Measurements from ENCODE around the gene NCKAP5. TPM values are rescaled to one million over a fixed set of nuclear protein-coding genes. Genes with fewer than 3 reads are reported as not detected.

Gene NCKAP5
- total and polyA plus RNA-seq, 9 of the 15 experiments (the other 6 are each of a cell fraction or from before 2014, with no cell fraction given): not detected

- H2AFZ ChIP-seq (ENCODE audit: low read depth, low read length): no peak overlapping the region
- TF ChIP-seq EGR1 (conservative IDR thresholded peaks at IDR 0.05) (no peak), ZC3H4 (CRISPR knock-in tag; IDR thresholded peaks at IDR 0.05; ENCODE audit: borderline replicate concordance) (no peak), RBFOX2 (IDR thresholded peaks at IDR 0.05; ENCODE audit: low read depth, low read length) (no peak), MTF1 (CRISPR knock-in tag; IDR thresholded peaks at IDR 0.05; ENCODE audit: borderline replicate concordance) (no peak), GTF2E2 (tag; IDR thresholded peaks at IDR 0.05) (no peak), MTA3 (IDR thresholded peaks at IDR 0.05; ENCODE audit: borderline replicate concordance) (no peak), CREB1 (IDR thresholded peaks at IDR 0.05) (no peak), CREB1 (CRISPR knock-in tag; IDR thresholded peaks at IDR 0.05) (no peak), ZNF133 (CRISPR knock-in tag; IDR thresholded peaks at IDR 0.05) (no peak), GABPB2 (CRISPR knock-in tag; conservative IDR thresholded peaks at IDR 0.05) (no peak), RBM15 (IDR thresholded peaks at IDR 0.05; ENCODE audit: insufficient read depth, low read length) (no peak), ZNF408 (CRISPR knock-in tag; IDR thresholded peaks at IDR 0.05; ENCODE audit: low read depth) (no peak), ZNF239 (CRISPR knock-in tag; IDR thresholded peaks at IDR 0.05) (no peak), ESRRB (CRISPR knock-in tag; IDR thresholded peaks at IDR 0.05; ENCODE audit: borderline replicate concordance) (no peak), CBFB (CRISPR knock-in tag; IDR thresholded peaks at IDR 0.05) (no peak), PTTG1 (tag; IDR thresholded peaks at IDR 0.05; ENCODE audit: low read depth) (no peak)
- 0% methylated on average over 5 of the region's 5 CpGs for WGBS (ENCODE audit: insufficient coverage, low coverage, missing lambda C conversion rate)
These were observed 691.4 kb downstream of the NCKAP5 start for GRCh38 chr2:132876745-132877391.

More at GRCh38 chr2:132876745-132877391, 691.4 kb downstream of the NCKAP5 start:
- BruUV-seq (replicated peaks): no TSS peak
- FAIRE-seq (no peak), ATAC-seq (no peak), DNase-seq (ENCODE audit: extremely low read depth in 1 of 4, low spot score in 3 of 4) (no peak)
- CTCF ChIA-PET (ENCODE audit: low intra/inter-chr PET ratio): no interaction called here
- in situ Hi-C loops (cut with MboI): no loop called here
- H3K27me3 ChIP-seq (ENCODE audit: control insufficient read depth in 2 of 2, insufficient read depth in 2 of 2, low read length in 2 of 2): no peaks in the 10 kb centered on the region
- no peak overlapping the region for H3K4me2 ChIP-seq (ENCODE audit: insufficient read depth, low read length)
- H3K9me1 ChIP-seq (ENCODE audit: control insufficient read depth, insufficient read depth, low read length): no peaks in the 10 kb centered on the region
- no peak overlapping the region for H3K4me3 ChIP-seq
- no peaks in the 10 kb centered on the region for H3K4me1 ChIP-seq (replicated peaks in 1 of 2; ENCODE audit: control insufficient read depth in 2 of 2, insufficient read depth in 2 of 2, low read length in 2 of 2)
- no peaks in the 10 kb centered on the region for H4K20me1 ChIP-seq (replicated peaks; ENCODE audit: control insufficient read depth, insufficient read depth, low read length)
- H3K27ac ChIP-seq (ENCODE audit: extremely low read depth, low read depth, low read length): no peak overlapping the region
- no peaks in the 10 kb centered on the region for H3K36me3 ChIP-seq (ENCODE audit: control insufficient read depth, insufficient read depth, low read length)
- no peaks in the 10 kb centered on the region for H3K79me2 ChIP-seq (ENCODE audit: control insufficient read depth, insufficient read depth, low read length)
- H3K9ac ChIP-seq (ENCODE audit: insufficient read depth in 1 of 2, low read depth in 2 of 2, low read length in 2 of 2): no peak overlapping the region
- intact Hi-C loops (cut with micrococcal nuclease): no loop called here
- POLR2A ChIA-PET: no interaction called here
- no peaks in the 10 kb centered on the region for H3K9me3 ChIP-seq (replicated peaks; ENCODE audit: control insufficient read depth, insufficient read depth, low read depth, low read length)

Data from K562 (cell line).